Neural cell (in vitro differentiated cells): ENCODE results near the gene KRT6A. TPM values are rescaled to one million over a fixed set of nuclear protein-coding genes. Genes with fewer than 3 reads are reported as not detected.

Source experiments
- H2AFZ ChIP-seq: fragments of 200-600, 300-800 bp; sonication (generic), shearing (Covaris generic); 2 replicates; pipeline ENCODE4 v1.6.0; 2014; ENCODE audit warnings: low read depth, mild to moderate bottlenecking, antibody characterized with exemption, low read length, moderate library complexity
- H3F3A ChIP-seq: fragments of 200-600 bp; shearing (Covaris generic); 2 replicates; pipeline ENCODE4 v1.6.1; 2016; ENCODE audit warnings: mild to moderate bottlenecking, moderate library complexity, mixed read lengths, antibody characterized with exemption, low read length; ENCODE audit not compliant: insufficient read depth, poor library complexity, severe bottlenecking
- H3K27ac ChIP-seq: fragments of 200-600, 300-800 bp; sonication (generic), shearing (Covaris generic); 2 replicates; pipeline ENCODE4 v1.5.1; 2014; ENCODE audit warnings: mild to moderate bottlenecking, low read length, moderate library complexity
- H3K27me3 ChIP-seq: fragments of 300-800, 200-600 bp; sonication (generic), shearing (Covaris generic); 2 replicates; pipeline ENCODE4 v1.6.0; 2014; ENCODE audit warnings: mild to moderate bottlenecking, low read depth, low read length, moderate library complexity; ENCODE audit not compliant: insufficient read depth
- H3K36me3 ChIP-seq: fragments of 300-800, 200-600 bp; sonication (generic), shearing (Covaris generic); 2 replicates; pipeline ENCODE4 v1.5.1; 2014; ENCODE audit warnings: mild to moderate bottlenecking, antibody characterized with exemption, low read length, moderate library complexity; ENCODE audit not compliant: insufficient read depth
- H3K4me2 ChIP-seq: fragments of 300-800, 200-600 bp; sonication (generic), shearing (Covaris generic); 2 replicates; pipeline ENCODE4 v1.6.0; 2014; ENCODE audit warnings: mild to moderate bottlenecking, low read length
- H3K4me3 ChIP-seq: fragments of 300-800, 200-600 bp; sonication (generic), shearing (Covaris generic); 2 replicates; pipeline ENCODE4 v1.5.1; 2014; ENCODE audit warnings: mild to moderate bottlenecking, low read length, moderate library complexity
- H3K79me2 ChIP-seq: fragments of 200-600 bp; shearing (Covaris generic); replicated peaks from 2 replicates; pipeline ENCODE4 v1.6.0; 2014; ENCODE audit warnings: mild to moderate bottlenecking, low read length, moderate library complexity; ENCODE audit not compliant: insufficient read depth
- H3K9ac ChIP-seq: fragments of 300-800, 200-600 bp; sonication (generic), shearing (Covaris generic); 2 replicates; pipeline ENCODE4 v1.6.1; 2016; ENCODE audit warnings: mild to moderate bottlenecking, low read length, mixed read lengths
- H3K9me2 ChIP-seq: fragments of 200-600 bp; shearing (Covaris generic); 2 replicates; pipeline ENCODE4 v1.6.1; 2016; ENCODE audit warnings: mild to moderate bottlenecking, low read length, mixed read lengths; ENCODE audit not compliant: insufficient read depth
- H3K9me3 ChIP-seq: fragments of 200-600, 300-800 bp; sonication (generic), shearing (Covaris generic); 2 replicates; pipeline ENCODE4 v1.6.1; 2016; ENCODE audit warnings: mild to moderate bottlenecking, mixed run types, low read length, moderate library complexity, mixed read lengths
- H4K20me1 ChIP-seq: fragments of 200-600 bp; shearing (Covaris generic); 2 replicates; pipeline ENCODE4 v1.6.1; 2016; ENCODE audit warnings: mild to moderate bottlenecking, mixed run types; ENCODE audit not compliant: insufficient read depth
- EP300 ChIP-seq: fragments of 450-650 bp; conservative IDR thresholded peaks from 2 replicates; pipeline ENCODE4 v1.6.1; 2014; ENCODE audit warnings: antibody characterized with exemption, mild to moderate bottlenecking, moderate library complexity; ENCODE audit not compliant: poor library complexity, severe bottlenecking
- EZH2 ChIP-seq: fragments of 200-600, 300-800 bp; shearing (Covaris generic), sonication (generic); IDR thresholded peaks from 2 replicates; pipeline ENCODE4 v1.6.1; 2014; ENCODE audit warnings: antibody characterized with exemption, low read length, borderline replicate concordance, mild to moderate bottlenecking; ENCODE audit not compliant: insufficient read depth, poor library complexity, severe bottlenecking
- MXI1 ChIP-seq: fragments of 450-650 bp; conservative IDR thresholded peaks from 2 replicates; pipeline ENCODE4 v1.6.1; 2014; ENCODE audit warnings: antibody characterized with exemption, mild to moderate bottlenecking; ENCODE audit not compliant: poor library complexity, severe bottlenecking
- POLR2AphosphoS5 ChIP-seq: IDR thresholded peaks from 2 replicates; pipeline ENCODE4 v1.6.1; 2012
- RAD21 ChIP-seq: fragments of 450-650 bp; conservative IDR thresholded peaks from 2 replicates; pipeline ENCODE4 v1.6.1; 2014; ENCODE audit warnings: antibody characterized with exemption, mild to moderate bottlenecking, moderate library complexity
- SMC3 ChIP-seq: fragments of 450-650 bp; conservative IDR thresholded peaks from 2 replicates; pipeline ENCODE4 v1.6.1; 2014; ENCODE audit warnings: antibody characterized with exemption, mild to moderate bottlenecking, moderate library complexity; ENCODE audit not compliant: poor library complexity
- TAF1 ChIP-seq: IDR thresholded peaks from 2 replicates; pipeline ENCODE4 v1.6.1; 2012; ENCODE audit warnings: low read depth
- polyA plus RNA-seq: library from polyadenylated mRNA; depleted of rRNA; stranded (reverse); fragments of >200 nt; gene quantifications from 2 replicates; pipeline ENCODE4 v1.2.3, GENCODE V29; 2014
- TF ChIP-seq, protein P1 (sequence below): fragments of 450-650 bp; IDR thresholded peaks from 2 replicates; pipeline ENCODE4 v1.5.1; 2014; ENCODE audit warnings: antibody characterized with exemption, mild to moderate bottlenecking, moderate library complexity; ENCODE audit not compliant: poor library complexity, severe bottlenecking
- TF ChIP-seq, protein P2 (sequence below): IDR thresholded peaks from 2 replicates; pipeline ENCODE4 v1.6.1; 2012; ENCODE audit warnings: borderline replicate concordance

The KRT6A gene
- polyA plus RNA-seq, 1 donor from 2014 or later = not detected

DNA sequence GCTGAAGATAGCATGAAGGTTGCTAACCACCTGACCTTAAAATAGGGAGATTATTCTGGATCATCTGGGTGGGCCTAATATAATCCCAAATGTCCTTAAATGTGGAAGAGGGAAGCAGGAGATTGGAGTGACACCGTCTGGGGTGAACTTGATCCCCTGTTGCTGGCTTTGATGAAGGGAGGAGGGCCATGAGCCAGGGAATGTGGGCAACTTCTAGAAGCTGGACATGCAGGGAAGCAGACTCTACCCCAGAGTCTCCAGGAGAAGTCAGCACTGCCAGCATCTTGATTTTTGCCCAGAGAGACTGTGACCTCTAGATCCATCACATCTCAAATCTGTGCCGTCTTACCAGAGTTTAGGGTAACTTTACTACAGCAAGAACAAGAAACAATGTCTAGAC lies 36.4 kb upstream of the KRT6A start:
- Histone ChIP-seq H3K27me3 (no peaks in the 10 kb centered on the region), H3K36me3 (no peaks in the 10 kb centered on the region), H3K79me2 (no peaks in the 10 kb centered on the region), H3F3A (no peaks in the 10 kb centered on the region), H3K27ac (no peak overlapping the region), H3K9ac (no peak overlapping the region), H3K9me2 (no peaks in the 10 kb centered on the region), H4K20me1 (no peaks in the 10 kb centered on the region), H3K9me3 (no peaks in the 10 kb centered on the region), H3K4me3 (no peak overlapping the region), H3K4me2 (no peak overlapping the region), H2AFZ (no peak overlapping the region)
- TF ChIP-seq, protein P1, sequence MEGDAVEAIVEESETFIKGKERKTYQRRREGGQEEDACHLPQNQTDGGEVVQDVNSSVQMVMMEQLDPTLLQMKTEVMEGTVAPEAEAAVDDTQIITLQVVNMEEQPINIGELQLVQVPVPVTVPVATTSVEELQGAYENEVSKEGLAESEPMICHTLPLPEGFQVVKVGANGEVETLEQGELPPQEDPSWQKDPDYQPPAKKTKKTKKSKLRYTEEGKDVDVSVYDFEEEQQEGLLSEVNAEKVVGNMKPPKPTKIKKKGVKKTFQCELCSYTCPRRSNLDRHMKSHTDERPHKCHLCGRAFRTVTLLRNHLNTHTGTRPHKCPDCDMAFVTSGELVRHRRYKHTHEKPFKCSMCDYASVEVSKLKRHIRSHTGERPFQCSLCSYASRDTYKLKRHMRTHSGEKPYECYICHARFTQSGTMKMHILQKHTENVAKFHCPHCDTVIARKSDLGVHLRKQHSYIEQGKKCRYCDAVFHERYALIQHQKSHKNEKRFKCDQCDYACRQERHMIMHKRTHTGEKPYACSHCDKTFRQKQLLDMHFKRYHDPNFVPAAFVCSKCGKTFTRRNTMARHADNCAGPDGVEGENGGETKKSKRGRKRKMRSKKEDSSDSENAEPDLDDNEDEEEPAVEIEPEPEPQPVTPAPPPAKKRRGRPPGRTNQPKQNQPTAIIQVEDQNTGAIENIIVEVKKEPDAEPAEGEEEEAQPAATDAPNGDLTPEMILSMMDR = no peak
- no peak for TF ChIP-seq MXI1
- TF ChIP-seq POLR2AphosphoS5 = no peak
- TF ChIP-seq, protein P2, sequence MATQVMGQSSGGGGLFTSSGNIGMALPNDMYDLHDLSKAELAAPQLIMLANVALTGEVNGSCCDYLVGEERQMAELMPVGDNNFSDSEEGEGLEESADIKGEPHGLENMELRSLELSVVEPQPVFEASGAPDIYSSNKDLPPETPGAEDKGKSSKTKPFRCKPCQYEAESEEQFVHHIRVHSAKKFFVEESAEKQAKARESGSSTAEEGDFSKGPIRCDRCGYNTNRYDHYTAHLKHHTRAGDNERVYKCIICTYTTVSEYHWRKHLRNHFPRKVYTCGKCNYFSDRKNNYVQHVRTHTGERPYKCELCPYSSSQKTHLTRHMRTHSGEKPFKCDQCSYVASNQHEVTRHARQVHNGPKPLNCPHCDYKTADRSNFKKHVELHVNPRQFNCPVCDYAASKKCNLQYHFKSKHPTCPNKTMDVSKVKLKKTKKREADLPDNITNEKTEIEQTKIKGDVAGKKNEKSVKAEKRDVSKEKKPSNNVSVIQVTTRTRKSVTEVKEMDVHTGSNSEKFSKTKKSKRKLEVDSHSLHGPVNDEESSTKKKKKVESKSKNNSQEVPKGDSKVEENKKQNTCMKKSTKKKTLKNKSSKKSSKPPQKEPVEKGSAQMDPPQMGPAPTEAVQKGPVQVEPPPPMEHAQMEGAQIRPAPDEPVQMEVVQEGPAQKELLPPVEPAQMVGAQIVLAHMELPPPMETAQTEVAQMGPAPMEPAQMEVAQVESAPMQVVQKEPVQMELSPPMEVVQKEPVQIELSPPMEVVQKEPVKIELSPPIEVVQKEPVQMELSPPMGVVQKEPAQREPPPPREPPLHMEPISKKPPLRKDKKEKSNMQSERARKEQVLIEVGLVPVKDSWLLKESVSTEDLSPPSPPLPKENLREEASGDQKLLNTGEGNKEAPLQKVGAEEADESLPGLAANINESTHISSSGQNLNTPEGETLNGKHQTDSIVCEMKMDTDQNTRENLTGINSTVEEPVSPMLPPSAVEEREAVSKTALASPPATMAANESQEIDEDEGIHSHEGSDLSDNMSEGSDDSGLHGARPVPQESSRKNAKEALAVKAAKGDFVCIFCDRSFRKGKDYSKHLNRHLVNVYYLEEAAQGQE = no peak
- no peak for TF ChIP-seq TAF1
- TF ChIP-seq EP300 = no peak
- TF ChIP-seq EZH2 = no peak
- TF ChIP-seq RAD21 = no peak
- TF ChIP-seq SMC3 = no peak

DNA sequence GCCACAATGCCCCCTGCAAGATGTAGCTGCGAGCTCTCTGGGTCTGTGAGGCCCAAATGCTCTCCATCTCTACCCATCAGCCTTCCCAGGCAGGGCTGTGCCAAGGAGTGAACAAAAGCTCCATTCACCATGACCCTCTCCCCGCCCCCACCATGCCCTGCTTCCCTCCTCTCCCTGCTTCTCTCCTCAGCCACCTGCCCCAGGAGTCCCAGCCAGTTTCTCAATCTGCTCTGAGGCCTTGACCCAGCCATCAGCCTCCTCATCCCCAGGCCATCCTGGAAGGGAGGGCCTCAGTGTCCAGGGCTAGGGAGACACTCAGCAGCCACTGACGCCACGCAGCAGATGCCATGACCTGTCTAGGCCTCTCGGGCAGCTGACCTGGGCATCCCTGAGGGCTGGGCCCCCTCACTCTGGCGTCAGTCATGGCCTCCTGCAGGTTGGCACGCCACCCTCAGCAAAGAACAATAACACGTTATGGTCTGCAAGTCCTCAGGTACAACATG lies 35.6 kb upstream of the KRT6A start:
- no peaks in the 10 kb centered on the region for H3K27me3 ChIP-seq
- no peaks in the 10 kb centered on the region for H3K9me2 ChIP-seq
- H3K27ac ChIP-seq = no peak overlapping the region

More for the DNA sequence above, 35.6 kb upstream of the KRT6A start:
- TF ChIP-seq MXI1 = no peak
- TF ChIP-seq RAD21 = no peak
- TF ChIP-seq, protein P2 = no peak
- TF ChIP-seq, protein P1 = no peak
- no peak for TF ChIP-seq EP300
- no peak for TF ChIP-seq SMC3
- H2AFZ ChIP-seq = no peak overlapping the region
- H4K20me1 ChIP-seq = no peaks in the 10 kb centered on the region
- H3K4me3 ChIP-seq = no peak overlapping the region
- no peak overlapping the region for H3K9ac ChIP-seq
- no peak overlapping the region for H3K4me2 ChIP-seq
- H3K36me3 ChIP-seq = no peaks in the 10 kb centered on the region
- no peaks in the 10 kb centered on the region for H3F3A ChIP-seq
- no peaks in the 10 kb centered on the region for H3K79me2 ChIP-seq
- H3K9me3 ChIP-seq = no peaks in the 10 kb centered on the region
